GM19043 (cell line): Measurements from ENCODE around the gene NRXN2.

Source experiments
- ATAC-seq: cut with Tn5 transposase; IDR thresholded peaks from one replicate; pipeline ENCODE4 v1.9.1; 2021; ENCODE audit warnings: low read depth; ENCODE audit not compliant: unreplicated experiment

The NRXN2 gene

GRCh38 chr11:64759722-64760719 is 37.0 kb upstream of the NRXN2 start, which contains the start of gene PYGM:
Gene PYGM, minus strand, starts transcription at chr11:64759974. Its CDS starts 76 bp downstream, at chr11:64759898.
- no peak for ATAC-seq

DNA sequence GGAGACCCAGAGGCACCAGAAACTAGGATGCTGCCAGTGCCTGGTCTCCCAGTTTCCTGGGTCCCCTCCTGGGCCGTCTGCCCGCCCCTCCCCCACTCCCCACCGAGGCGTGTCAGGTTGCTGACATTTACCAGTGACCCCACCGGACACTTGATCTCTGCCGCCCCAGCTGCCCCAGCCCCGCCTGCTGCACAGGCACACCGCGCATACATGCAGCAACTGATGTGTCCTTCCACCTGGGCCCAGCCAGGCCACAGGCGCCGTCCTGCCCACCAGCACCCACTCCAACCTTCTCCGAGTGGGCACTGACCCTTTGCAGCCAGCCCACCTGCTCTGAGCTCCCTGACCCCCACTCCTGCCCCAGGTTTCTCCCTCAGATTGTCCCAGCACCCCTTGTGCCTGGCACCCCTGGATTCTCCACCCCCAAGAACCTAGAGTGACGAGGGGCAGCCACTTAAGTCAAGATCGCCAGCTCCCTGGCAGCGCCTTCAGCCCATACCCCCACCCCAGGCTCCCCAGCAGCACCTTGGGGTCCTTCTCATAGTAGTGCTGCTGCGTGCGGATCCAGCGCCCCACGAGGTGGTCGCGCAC is 36.2 kb upstream of the NRXN2 start:
- no peak for ATAC-seq

- no peak for ATAC-seq
These were observed 35.5 kb upstream of the NRXN2 start for GRCh38 chr11:64758330-64759079.

- no peak for ATAC-seq
These were observed 34.7 kb upstream of the NRXN2 start for GRCh38 chr11:64757549-64758329.

GRCh38 chr11:64755681-64756361 is 32.8 kb upstream of the NRXN2 start:
- no peak for ATAC-seq

- ATAC-seq, result no peak
These were observed 32.1 kb upstream of the NRXN2 start for GRCh38 chr11:64754919-64755662.

DNA sequence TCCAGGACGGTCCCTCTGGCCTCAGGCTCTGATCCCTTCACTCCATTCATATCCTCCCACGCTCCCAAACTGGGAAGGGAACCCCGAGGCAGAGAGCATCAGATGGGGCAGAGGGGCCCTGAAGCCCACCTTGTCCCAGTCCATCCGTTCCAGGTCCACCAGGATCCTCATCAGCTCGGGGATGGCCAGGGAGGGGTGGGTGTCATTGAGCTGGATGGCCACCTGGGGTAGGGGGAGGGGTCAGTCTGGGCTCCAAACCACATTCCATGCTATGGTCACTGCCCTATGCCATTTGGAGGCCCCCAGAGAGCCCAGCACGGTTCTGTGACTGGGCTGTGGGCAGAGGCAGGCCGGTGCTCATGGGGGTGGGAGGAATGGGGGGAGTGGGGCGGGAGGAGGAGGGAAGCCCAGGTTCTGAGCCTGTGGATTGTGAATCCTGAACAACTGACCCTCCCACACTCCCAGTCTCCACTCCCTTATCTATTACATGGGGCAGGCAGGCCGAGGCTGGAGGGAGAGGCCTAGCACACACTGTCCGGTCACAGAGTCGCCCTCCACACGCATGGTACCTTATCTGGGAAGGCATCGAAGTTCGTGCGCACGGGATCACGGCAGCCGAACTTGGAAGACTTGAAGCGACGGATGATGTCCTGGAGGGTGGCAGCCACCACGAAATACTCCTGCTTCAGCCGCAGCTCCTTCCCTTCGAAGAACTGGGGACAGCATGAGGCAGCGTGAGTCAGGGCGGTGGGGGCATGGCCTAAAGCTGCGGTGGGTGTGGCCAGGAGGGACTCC is 31.3 kb upstream of the NRXN2 start:
- no peak for ATAC-seq

GRCh38 chr11:64753380-64754123 is 30.6 kb upstream of the NRXN2 start:
- no peak for ATAC-seq

GRCh38 chr11:64753019-64753379 is 30.0 kb upstream of the NRXN2 start:
- no peak for ATAC-seq

- no peak for ATAC-seq
These were observed 29.4 kb upstream of the NRXN2 start for GRCh38 chr11:64752175-64752970.

DNA sequence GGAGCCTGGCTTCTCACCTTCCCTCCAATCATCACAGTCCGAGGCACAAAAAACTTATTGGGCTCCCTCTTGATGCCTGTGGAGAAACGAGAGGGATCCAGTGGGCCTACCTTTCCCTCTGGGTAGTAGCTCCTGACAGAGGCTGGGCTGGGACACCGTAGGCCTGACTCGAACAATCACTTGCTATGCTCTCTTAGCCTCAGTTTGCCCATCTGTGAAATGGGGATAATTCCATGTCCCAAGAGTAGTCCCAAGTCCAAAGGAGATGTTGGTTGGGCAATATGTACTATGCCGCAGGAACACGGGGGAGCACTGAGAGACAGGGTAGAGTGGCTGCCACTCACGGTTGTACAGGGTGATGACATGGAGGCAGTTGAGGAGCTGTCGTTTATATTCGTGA is 28.6 kb upstream of the NRXN2 start:
- no peak for ATAC-seq

DNA sequence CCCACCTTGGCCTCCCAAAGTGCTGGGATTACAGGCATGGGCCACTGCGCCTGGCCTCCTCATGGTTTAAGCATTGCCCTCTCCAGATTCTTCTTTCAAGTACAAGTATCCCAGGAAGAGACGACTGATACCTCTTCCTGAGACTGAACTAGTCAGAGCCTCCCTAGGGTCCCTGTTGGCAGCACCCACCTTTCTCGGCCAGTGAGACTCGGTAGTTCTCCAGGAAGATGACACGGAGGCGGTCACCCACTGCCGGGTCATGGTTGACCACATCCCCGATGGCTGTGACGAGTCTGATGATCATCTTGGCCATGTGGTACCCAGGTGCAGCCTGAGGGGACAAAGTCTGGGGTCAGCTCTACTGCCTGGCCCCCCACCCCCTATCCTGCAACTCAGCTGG is 28.1 kb upstream of the NRXN2 start:
- ATAC-seq, result no peak

GRCh38 chr11:64750361-64751054 is 27.5 kb upstream of the NRXN2 start:
- ATAC-seq, result no peak

- no peak for ATAC-seq
These were observed 25.1 kb upstream of the NRXN2 start for GRCh38 chr11:64747961-64748665.

DNA sequence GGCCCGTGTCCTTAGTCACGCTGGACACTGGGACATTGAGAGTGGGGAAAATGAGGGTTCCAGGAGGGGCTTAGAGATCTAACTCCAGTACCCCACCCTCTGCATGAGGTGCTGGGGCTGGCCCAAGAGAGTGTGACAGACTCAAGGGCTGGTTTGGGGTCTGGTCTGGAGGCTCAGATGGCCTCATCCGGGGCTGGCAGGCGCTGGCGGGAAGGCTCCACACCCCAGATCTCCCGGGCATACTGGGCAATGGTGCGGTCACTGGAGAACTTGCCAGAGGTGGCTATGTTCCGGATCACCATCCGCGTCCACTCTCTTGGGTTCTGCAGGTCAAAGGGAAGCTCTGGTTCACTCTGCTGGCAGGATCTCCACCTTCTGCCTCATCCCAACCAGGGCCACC is 23.5 kb upstream of the NRXN2 start:
- ATAC-seq, result no peak
